GM18907 (cell line): ENCODE results near the gene GAK.

ENCODE experiments used
- ATAC-seq: cut with Tn5 transposase; IDR thresholded peaks from one replicate; pipeline ENCODE4 v1.9.1; 2021; ENCODE audit warnings: mild to moderate bottlenecking, moderate library complexity; ENCODE audit not compliant: unreplicated experiment

Gene GAK

GRCh38 chr4:874971-875817, 56.9 kb downstream of the GAK start:
- ATAC-seq = no peak

GRCh38 chr4:874056-874455, 58.1 kb downstream of the GAK start:
- ATAC-seq = no peak

- no peak for ATAC-seq
These were observed 59.7 kb downstream of the GAK start for GRCh38 chr4:872241-872981.

- no peak for ATAC-seq
These were observed 60.6 kb downstream of the GAK start for GRCh38 chr4:871484-871883.

- no peak for ATAC-seq
These were observed 61.2 kb downstream of the GAK start for GRCh38 chr4:870951-871350.

GRCh38 chr4:869776-870175, 62.3 kb downstream of the GAK start:
- no peak for ATAC-seq

GRCh38 chr4:868421-868820, 63.7 kb downstream of the GAK start:
- no peak for ATAC-seq

- no peak for ATAC-seq
These were observed 64.4 kb downstream of the GAK start for GRCh38 chr4:867526-868250.

GRCh38 chr4:866761-867390, 65.2 kb downstream of the GAK start:
- no peak for ATAC-seq

- no peak for ATAC-seq
These were observed 65.9 kb downstream of the GAK start for GRCh38 chr4:866068-866760.

- ATAC-seq = no peak
These were observed 66.5 kb downstream of the GAK start for GRCh38 chr4:865572-865971.

- ATAC-seq = no peak
These were observed 67.0 kb downstream of the GAK start for GRCh38 chr4:865121-865465.

GRCh38 chr4:864456-865120, 67.5 kb downstream of the GAK start:
- ATAC-seq = no peak

GRCh38 chr4:860561-860960, 71.6 kb downstream of the GAK start:
- no peak for ATAC-seq

GRCh38 chr4:859496-859895, 72.6 kb downstream of the GAK start:
- ATAC-seq = no peak

GRCh38 chr4:858831-859451, 73.2 kb downstream of the GAK start:
- no peak for ATAC-seq

GRCh38 chr4:858041-858481, 74.1 kb downstream of the GAK start:
- ATAC-seq = no peak

- ATAC-seq = no peak
These were observed 74.7 kb downstream of the GAK start for GRCh38 chr4:857461-857860.

GRCh38 chr4:856225-856901, 75.8 kb downstream of the GAK start:
- ATAC-seq = no peak
